HG03103 (cell line): ENCODE results near the gene NAALADL2.

Experiments
- ATAC-seq: cut with Tn5 transposase; IDR thresholded peaks from one replicate; pipeline ENCODE4 v1.9.1; 2021; ENCODE audit warnings: low read depth; ENCODE audit not compliant: unreplicated experiment

The NAALADL2 gene

DNA sequence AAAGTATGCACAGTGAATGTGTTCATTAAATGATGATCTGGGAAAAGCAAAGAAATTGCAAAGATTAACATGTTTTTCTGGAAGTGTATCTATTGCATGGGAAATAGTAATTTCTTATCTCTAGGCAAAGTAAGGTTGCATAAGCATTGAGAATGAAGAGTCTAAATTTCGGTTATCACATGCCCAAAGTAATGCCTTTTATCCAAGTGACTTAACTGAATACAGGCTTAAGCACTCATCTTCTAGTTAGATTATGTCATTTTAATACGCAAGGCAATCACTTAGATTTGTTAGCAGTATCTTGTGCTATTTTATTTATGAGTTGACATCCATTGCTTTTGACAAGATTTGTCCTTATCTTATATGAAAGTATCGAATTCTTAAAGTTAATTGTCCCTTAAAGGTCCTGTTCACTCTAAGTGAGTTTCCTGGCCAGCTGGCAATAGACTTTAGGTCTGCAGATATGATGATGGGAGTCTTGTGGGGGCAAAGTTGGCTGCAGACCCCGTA lies 100.5 kb downstream of the NAALADL2 start:
- ATAC-seq = no peak

GRCh38 chr3:174960898-174961297 lies 101.8 kb downstream of the NAALADL2 start:
- ATAC-seq = no peak

GRCh38 chr3:174973465-174973864 lies 114.3 kb downstream of the NAALADL2 start:
- ATAC-seq = no peak

- no peak for ATAC-seq
Observed at GRCh38 chr3:174986685-174987084, 127.6 kb downstream of the NAALADL2 start.

GRCh38 chr3:175001091-175001490 lies 142.0 kb downstream of the NAALADL2 start:
- ATAC-seq = no peak

DNA sequence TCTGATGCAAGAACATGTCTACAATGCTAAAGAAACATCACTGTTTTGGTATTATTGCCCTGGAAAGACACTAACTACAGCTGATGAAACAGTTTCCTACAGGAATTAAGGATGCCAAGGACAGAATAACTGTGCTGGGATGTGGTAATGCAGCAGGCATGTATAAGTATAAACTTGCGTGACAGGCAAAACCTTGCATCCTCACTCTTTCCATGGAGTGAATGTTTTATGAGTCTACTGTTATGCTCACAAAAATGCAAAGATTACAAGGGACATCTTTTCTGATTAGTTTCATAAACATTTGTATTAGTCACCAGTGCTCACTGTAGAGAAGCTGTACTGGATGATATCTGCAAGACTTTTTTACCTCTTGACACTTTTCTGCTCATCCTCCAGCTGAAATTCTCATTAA lies 143.6 kb downstream of the NAALADL2 start:
- no peak for ATAC-seq

GRCh38 chr3:175003590-175003989 lies 144.5 kb downstream of the NAALADL2 start:
- no peak for ATAC-seq

- no peak for ATAC-seq
Observed at GRCh38 chr3:175005193-175005592, 146.1 kb downstream of the NAALADL2 start.

DNA sequence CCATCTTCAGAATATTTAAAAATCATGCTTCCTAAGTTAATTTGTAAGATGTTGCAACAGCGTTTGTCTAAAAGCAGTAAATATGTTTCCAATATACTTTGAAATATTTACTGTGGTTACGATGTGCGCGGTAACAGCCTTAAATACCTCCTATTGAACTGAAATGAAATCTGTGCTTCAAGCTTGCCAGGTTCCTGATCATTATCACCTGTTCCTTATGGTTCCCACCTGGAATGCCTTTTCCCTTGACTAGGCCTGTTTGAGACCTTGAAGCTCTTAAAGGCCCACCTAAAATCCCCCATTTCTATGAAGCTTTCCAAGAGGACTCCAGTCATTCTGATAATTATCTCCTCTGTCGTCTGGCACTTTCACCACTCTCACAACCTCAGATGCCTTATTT lies 146.7 kb downstream of the NAALADL2 start:
- no peak for ATAC-seq

- no peak for ATAC-seq
Observed at GRCh38 chr3:175007306-175007705, 148.2 kb downstream of the NAALADL2 start.

GRCh38 chr3:175009295-175009694 lies 150.2 kb downstream of the NAALADL2 start:
- ATAC-seq = no peak

DNA sequence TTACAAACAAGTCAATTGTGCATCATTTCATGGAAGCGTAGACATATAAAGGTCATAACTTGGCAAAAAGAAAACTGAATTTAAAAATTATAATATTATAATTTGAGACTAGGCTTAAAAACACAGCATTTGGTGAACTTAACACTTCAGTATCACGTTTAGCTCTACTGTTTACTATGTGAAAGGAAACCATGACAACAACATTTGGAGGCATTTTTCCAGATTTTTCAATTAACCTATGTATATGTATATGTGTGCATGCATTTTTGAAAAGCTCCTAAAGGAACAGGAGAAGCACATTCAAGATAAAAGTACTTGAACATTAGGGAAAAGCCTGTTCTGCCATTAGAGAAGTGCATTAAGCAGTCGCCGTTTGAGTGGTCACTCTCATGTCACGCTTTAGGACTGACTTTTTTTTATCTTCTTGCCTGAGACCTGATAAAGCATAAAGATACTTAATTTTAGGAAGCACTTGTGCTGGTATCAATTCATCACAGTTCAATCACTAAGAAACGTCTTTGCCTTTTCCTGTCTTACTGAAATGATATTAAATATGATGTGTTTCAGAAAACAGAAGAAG lies 156.0 kb downstream of the NAALADL2 start:
- ATAC-seq = no peak

- no peak for ATAC-seq
Observed at GRCh38 chr3:175018946-175019727, 160.0 kb downstream of the NAALADL2 start.

- no peak for ATAC-seq
Observed at GRCh38 chr3:175020101-175020500, 161.0 kb downstream of the NAALADL2 start.

GRCh38 chr3:175029828-175030227 lies 170.7 kb downstream of the NAALADL2 start:
- ATAC-seq = no peak

DNA sequence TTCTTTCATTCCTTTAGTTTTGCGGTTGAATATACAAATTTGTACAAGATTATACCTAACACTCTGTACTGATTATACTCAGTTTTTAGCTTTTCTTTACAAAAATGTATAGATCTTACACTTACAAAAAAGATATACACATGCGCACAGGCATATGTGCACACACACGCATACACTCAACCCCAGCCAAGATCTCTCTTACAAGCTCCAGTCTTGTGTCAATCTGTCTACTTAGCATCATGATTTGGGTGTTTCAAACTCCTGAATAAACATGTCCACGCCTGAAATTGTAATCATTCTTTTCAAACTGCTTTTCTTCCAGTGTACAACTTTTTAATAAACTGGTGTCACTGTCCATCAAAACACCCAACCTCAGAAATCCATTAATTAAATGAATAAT lies 180.7 kb downstream of the NAALADL2 start:
- no peak for ATAC-seq

GRCh38 chr3:175041369-175041768 lies 182.2 kb downstream of the NAALADL2 start:
- no peak for ATAC-seq

DNA sequence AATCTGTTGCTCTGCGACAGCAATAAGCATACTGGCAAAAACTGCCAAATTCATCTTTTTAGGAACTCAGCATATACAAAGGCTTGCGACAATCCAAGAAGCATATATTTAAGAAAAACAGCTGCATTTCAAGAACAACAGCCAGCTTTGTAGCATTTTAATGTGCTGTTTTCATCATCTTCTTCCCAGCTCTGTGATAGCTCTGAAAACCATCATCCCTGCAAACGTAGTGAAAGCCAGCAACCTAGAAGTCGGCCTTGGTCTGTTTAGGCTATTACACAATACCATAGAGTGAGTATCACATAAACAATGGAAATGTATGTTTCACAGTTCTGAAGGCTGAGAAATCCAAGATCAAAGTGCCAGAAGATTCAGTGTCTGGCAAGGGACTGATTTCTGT lies 187.5 kb downstream of the NAALADL2 start:
- no peak for ATAC-seq

DNA sequence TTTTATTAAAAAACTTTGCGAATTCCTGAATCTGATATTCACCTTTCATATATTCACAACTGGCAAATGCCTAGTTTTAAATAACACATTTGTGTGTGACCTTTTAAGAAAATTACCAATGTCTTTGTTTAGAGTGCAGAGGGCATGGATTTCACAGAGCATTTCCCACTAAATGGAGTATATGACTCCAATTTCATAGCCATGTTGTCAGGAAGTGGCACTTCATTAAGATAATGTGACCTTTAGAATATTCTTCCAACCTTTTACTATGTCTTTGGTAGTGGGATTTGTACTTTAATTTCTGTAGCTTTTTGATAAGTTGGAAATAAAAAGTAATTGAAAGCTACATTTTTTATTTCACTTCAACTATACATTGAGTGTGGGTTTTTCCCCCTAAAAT lies 188.7 kb downstream of the NAALADL2 start:
- no peak for ATAC-seq

DNA sequence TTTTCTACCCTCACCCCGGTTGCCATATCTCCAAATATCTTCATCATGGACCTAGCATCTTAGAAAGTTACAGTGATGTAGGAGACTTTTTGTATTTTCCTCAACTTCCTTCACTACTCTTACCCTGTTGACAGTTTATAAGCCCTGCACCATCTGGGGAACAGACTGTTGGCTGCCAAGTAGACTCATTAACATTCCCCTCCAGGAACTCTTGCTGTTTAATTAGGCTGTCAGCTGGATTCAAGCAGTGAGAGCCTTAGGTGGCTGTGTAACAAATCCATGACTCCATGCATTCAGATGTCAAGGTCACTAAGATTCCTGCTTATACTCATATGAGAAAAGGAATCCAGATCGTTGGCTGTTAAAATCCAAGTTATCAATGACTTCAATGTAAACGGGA lies 198.3 kb downstream of the NAALADL2 start:
- ATAC-seq = no peak

- no peak for ATAC-seq
Observed at GRCh38 chr3:175059788-175060187, 200.7 kb downstream of the NAALADL2 start.

DNA sequence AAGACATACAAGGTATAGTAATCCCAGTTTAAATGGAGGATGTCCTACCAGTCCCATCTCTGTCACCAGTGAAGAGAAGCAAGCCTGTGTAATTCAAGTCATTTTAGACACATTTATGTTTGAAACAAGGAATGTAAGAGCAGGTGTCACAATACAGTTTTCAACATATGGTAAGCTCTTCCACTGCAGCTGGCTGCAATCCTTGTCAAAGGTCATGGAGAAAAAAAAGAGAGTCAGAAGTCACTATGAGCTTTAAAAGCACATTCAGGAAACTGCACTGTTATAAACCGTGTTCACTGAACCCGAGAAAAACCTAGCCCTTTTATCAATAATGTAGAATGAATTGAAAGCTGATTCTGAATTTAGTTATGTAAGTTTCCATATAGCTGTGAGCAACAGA lies 206.4 kb downstream of the NAALADL2 start:
- ATAC-seq = no peak
